Caco-2 (cell line): ENCODE results near the gene FMR1. TPM values are rescaled to one million over a fixed set of nuclear protein-coding genes. Genes with fewer than 3 reads are reported as not detected.

Source experiments
- Bru-seq: library from RNA; stranded (reverse); fragments of 400-500 nt; gene quantifications from one replicate; lab custom pipeline; 2021; lab: Mats Ljungman, UMichigan
- BruChase-seq, 2 experiments: library from RNA; stranded (reverse); fragments of 400-500 nt; gene quantifications; one replicate each; lab custom pipeline; 2021; lab: Mats Ljungman, UMichigan
- BruUV-seq: library from RNA; stranded (reverse); fragments of 400-500 nt; replicated peaks from 2 replicates; lab custom pipeline; 2021; lab: Mats Ljungman, UMichigan
- CTCF ChIA-PET: fragments of 300-600 bp; sonication (Branson Sonifier 250); formaldehyde crosslinking; loops from one replicate; lab custom pipeline; 2022; ENCODE audit warnings: antibody characterized with exemption; lab: Charles Lee
- POLR2A ChIA-PET: fragments of 300-600 bp; sonication (Branson Sonifier 250); formaldehyde crosslinking; loops from one replicate; lab custom pipeline; 2022; ENCODE audit warnings: antibody characterized with exemption; lab: Charles Lee
- DNase-seq, 2 experiments: peaks; one replicate each; pipeline versions ENCODE4 v3.0.0 to v3.0.0-alpha.2; 2020 to 2022
- H3K27me3 ChIP-seq: replicated peaks from 2 replicates; pipeline ENCODE4 v1.6.0; 2011; ENCODE audit warnings: low read length; ENCODE audit not compliant: control insufficient read depth, insufficient read depth
- H3K36me3 ChIP-seq: 2 replicates; pipeline ENCODE4 v1.5.1; 2011; ENCODE audit warnings: low read length; ENCODE audit not compliant: control insufficient read depth, insufficient read depth
- H3K4me1 ChIP-seq: fragments of 250-450 bp; sonication (Bioruptor Pico); 2 replicates; pipeline ENCODE4 v1.5.1; 2020; ENCODE audit warnings: mild to moderate bottlenecking
- H3K4me3 ChIP-seq: 2 replicates; pipeline ENCODE4 v1.5.1; 2011; ENCODE audit warnings: low read depth, mild to moderate bottlenecking, control low read depth, low read length
- H3K9me3 ChIP-seq: fragments of 250-450 bp; sonication (Bioruptor Pico); 2 replicates; pipeline ENCODE4 v1.5.1; 2020; ENCODE audit warnings: mild to moderate bottlenecking, moderate library complexity
- H3K27ac Mint-ChIP-seq: one replicate; pipeline ENCODE4 v1.8.0; 2022; ENCODE audit warnings: mixed read lengths; ENCODE audit not compliant: unreplicated experiment
- H3K27me3 Mint-ChIP-seq: one replicate; pipeline ENCODE4 v1.8.0; 2022; ENCODE audit warnings: mixed read lengths; ENCODE audit not compliant: insufficient read depth, unreplicated experiment
- H3K36me3 Mint-ChIP-seq: one replicate; pipeline ENCODE4 v1.8.0; 2022; ENCODE audit warnings: mild to moderate bottlenecking, mixed read lengths; ENCODE audit not compliant: insufficient read depth, unreplicated experiment
- H3K4me1 Mint-ChIP-seq: one replicate; pipeline ENCODE4 v1.8.0; 2022; ENCODE audit warnings: low read depth, mixed read lengths; ENCODE audit not compliant: unreplicated experiment
- H3K4me3 Mint-ChIP-seq: one replicate; pipeline ENCODE4 v1.8.0; 2022; ENCODE audit warnings: mild to moderate bottlenecking, moderate library complexity, mixed read lengths; ENCODE audit not compliant: unreplicated experiment
- H3K9me3 Mint-ChIP-seq: one replicate; pipeline ENCODE4 v1.8.0; 2022; ENCODE audit warnings: mixed read lengths; ENCODE audit not compliant: unreplicated experiment
- CTCF ChIP-seq, 2 experiments: fragments of 200-600 bp in 1 of 2; IDR thresholded peaks; 1 replicate in 1 of 2; 2 replicates in 1 of 2; pipeline versions ENCODE4 v1.5.1 to v1.8.0; 2011 to 2022; ENCODE audit warnings: antibody characterized with exemption in 1 of 2, control low read depth in 1 of 2, inconsistent platforms in 1 of 2, low read depth in 1 of 2, low read length in 1 of 2, mild to moderate bottlenecking in 1 of 2, moderate library complexity in 1 of 2; ENCODE audit not compliant: insufficient read depth in 1 of 2, severe bottlenecking in 1 of 2, unreplicated experiment in 1 of 2
- intact Hi-C: fragments of 100-400 bp; cut with micrococcal nuclease; formaldehyde crosslinking; loops from one replicate; pipeline ENCODE4 v1.10.0; 2022; ENCODE audit not compliant: unreplicated experiment
- long read RNA-seq: library from polyadenylated mRNA; stranded (forward); transcript quantifications from one replicate; pipeline ENCODE4 v2.0.0, GENCODE V29; 2022
- total RNA-seq: library from RNA; stranded (reverse); gene quantifications from 2 replicates; pipeline ENCODE4 v1.2.3, GENCODE V29; 2022

Gene FMR1
- total RNA-seq (53.8 and 56.8 TPM in 2 replicates), Bru-seq, nascent RNA (percentile 90 among the genes with signal in this experiment), BruChase-seq, experiment 1, labeled RNA remaining after a 2-hour chase (percentile 89 among the genes with signal in this experiment), BruChase-seq, experiment 2, labeled RNA remaining after a 6-hour chase (percentile 89 among the genes with signal in this experiment)
- long read RNA-seq, full-length matches to known transcripts, result 9 of 42 reads
- long read RNA-seq, partial matches to known transcripts, result 9 of 42 reads
- long read RNA-seq, other reads (novel, unspliced or antisense), result 24 of 42 reads

GRCh38 chrX:147911192-147912022, at the start of gene FMR1:
Gene FMR1, plus strand, starts transcription at chrX:147911919. Its CDS starts 261 bp downstream, at chrX:147912180.
- H3K4me3 ChIP-seq, result peak within 1 kb of the TSS; percentile 79
- H3K4me1 Mint-ChIP-seq, result peaks cover 11% of the 10 kb centered on the region
- POLR2A ChIA-PET, result interaction anchor here (0.5 to 0.6 kb wide), 2 partner anchors 9 to 23 kb away, joined by 3 to 6 read pairs; no protein-coding TSS in a partner anchor
- intact Hi-C loops, result loop anchor here (1.0 to 5.0 kb wide), 2 partner anchors 9 to 64 kb away; no protein-coding TSS in a partner anchor
- no peak for TF ChIP-seq CTCF (IDR thresholded peaks at IDR 0.05; ENCODE audit: insufficient read depth in 1 of 2, low read depth in 1 of 2, low read length in 1 of 2, severe bottlenecking in 1 of 2, unreplicated experiment in 1 of 2)
- H3K9me3 ChIP-seq, result no peaks in the 10 kb centered on the region
- peak within 1 kb of the TSS; percentile 97 for H3K27ac Mint-ChIP-seq
- H3K36me3 ChIP-seq, result no peaks in the 10 kb centered on the region
- CTCF ChIA-PET, result no interaction called here
- DNase-seq, result peak; percentile 92
- H3K4me1 ChIP-seq, result peaks cover 7% of the 10 kb centered on the region
- H3K27me3 Mint-ChIP-seq, result no peaks in the 10 kb centered on the region
- H3K27me3 ChIP-seq, result no peaks in the 10 kb centered on the region
- TSS peak; percentile 66 for BruUV-seq
- H3K9me3 Mint-ChIP-seq, result no peaks in the 10 kb centered on the region
- peak within 1 kb of the TSS; percentile 96 for H3K4me3 Mint-ChIP-seq
- peaks cover 8% of the 10 kb centered on the region for H3K36me3 Mint-ChIP-seq

GRCh38 chrX:147875866-147876596, 35.7 kb upstream of the FMR1 start:
- Mint-ChIP-seq H3K9me3 (peaks cover 10% of the 10 kb centered on the region), H3K27me3 (no peaks in the 10 kb centered on the region), H3K4me3 (no peak overlapping the region), H3K4me1 (no peaks in the 10 kb centered on the region), H3K36me3 (no peaks in the 10 kb centered on the region), H3K27ac (no peak overlapping the region)
- TF ChIP-seq CTCF (IDR thresholded peaks at IDR 0.05; ENCODE audit: insufficient read depth in 1 of 2, low read depth in 1 of 2, low read length in 1 of 2, severe bottlenecking in 1 of 2, unreplicated experiment in 1 of 2), result no peak
- no peak overlapping the region for H3K4me3 ChIP-seq
- H3K9me3 ChIP-seq, result no peaks in the 10 kb centered on the region
- POLR2A ChIA-PET, result no interaction called here
- no peaks in the 10 kb centered on the region for H3K36me3 ChIP-seq
- H3K4me1 ChIP-seq, result no peaks in the 10 kb centered on the region
- no peaks in the 10 kb centered on the region for H3K27me3 ChIP-seq
- CTCF ChIA-PET, result no interaction called here
- intact Hi-C loops, result no loop called here
- no TSS peak for BruUV-seq
- no peak for DNase-seq
